GM19324 (cell line): ENCODE data around the gene ZNF10.

Experiments used
- ATAC-seq: cut with Tn5 transposase; IDR thresholded peaks from one replicate; pipeline ENCODE4 v1.9.1; 2021; ENCODE audit warnings: mild to moderate bottlenecking, moderate library complexity; ENCODE audit not compliant: unreplicated experiment, low FRiP score

The ZNF10 gene

GRCh38 chr12:133130038-133130807, at the start of gene ZNF10, which contains the start of gene ZNF891:
ZNF10 (plus strand) TSS chr12:133130627; CDS start chr12:133144493, 13,866 bp downstream.
ZNF891 (minus strand) TSS chr12:133130274; CDS start chr12:133121918, 8,356 bp downstream.
- ATAC-seq = peak; percentile 94

- ATAC-seq = no peak
Observed at GRCh38 chr12:133081159-133081780, 49.2 kb upstream of the ZNF10 start.

- no peak for ATAC-seq
Observed at GRCh38 chr12:133083345-133083744, 47.1 kb upstream of the ZNF10 start.

GRCh38 chr12:133105620-133106019, 24.8 kb upstream of the ZNF10 start:
- ATAC-seq = no peak

GRCh38 chr12:133106253-133106652, 24.2 kb upstream of the ZNF10 start:
- no peak for ATAC-seq

- no peak for ATAC-seq
Observed at GRCh38 chr12:133107121-133107520, 23.3 kb upstream of the ZNF10 start.

- ATAC-seq = no peak
Observed at GRCh38 chr12:133108150-133108549, 22.3 kb upstream of the ZNF10 start.

GRCh38 chr12:133120385-133121191, 9.8 kb upstream of the ZNF10 start:
- no peak for ATAC-seq

- no peak for ATAC-seq
Observed at GRCh38 chr12:133124674-133125073, 5.8 kb upstream of the ZNF10 start.

GRCh38 chr12:133129368-133130037, 924 bp upstream of the ZNF10 start:
- no peak for ATAC-seq

- no peak for ATAC-seq
Observed at GRCh38 chr12:133130808-133131128, 341 bp downstream of the ZNF10 start.

- ATAC-seq = no peak
Observed at GRCh38 chr12:133135747-133136146, 5.3 kb downstream of the ZNF10 start.

- ATAC-seq = no peak
Observed at GRCh38 chr12:133145981-133146380, 15.6 kb downstream of the ZNF10 start.

- no peak for ATAC-seq
Observed at GRCh38 chr12:133156125-133156690, 25.8 kb downstream of the ZNF10 start.

- no peak for ATAC-seq
Observed at GRCh38 chr12:133165776-133166175, 35.3 kb downstream of the ZNF10 start.

GRCh38 chr12:133172491-133172890, 42.1 kb downstream of the ZNF10 start:
- ATAC-seq = no peak

- ATAC-seq = no peak
Observed at GRCh38 chr12:133174901-133175300, 44.5 kb downstream of the ZNF10 start.

GRCh38 chr12:133180669-133181068, 50.2 kb downstream of the ZNF10 start:
- ATAC-seq = no peak

GRCh38 chr12:133181238-133181959, 51.0 kb downstream of the ZNF10 start, which contains the start of gene ZNF268:
ZNF268 (plus strand) TSS chr12:133181495; CDS start chr12:133181998, 503 bp downstream.
- peak; percentile 95 for ATAC-seq

GRCh38 chr12:133190176-133190575, 59.7 kb downstream of the ZNF10 start:
- no peak for ATAC-seq
